ENCODE measurements around the gene PDGFB. TPM values are rescaled to one million over a fixed set of nuclear protein-coding genes. Genes with fewer than 3 reads are reported as not detected.

Gene PDGFB
- polyA plus RNA-seq, 1 donor from 2014 or later: 0.24 TPM

GRCh38 chr22:39179841-39180335, 64.9 kb downstream of the PDGFB start:
- peaks cover 7% of the 10 kb centered on the region for H3K27me3 Mint-ChIP-seq
- peaks cover 0 to 4% (median 0%) of the 10 kb centered on the region in 3 donors for H3K4me1 Mint-ChIP-seq
- no peaks in the 10 kb centered on the region for H3K36me3 Mint-ChIP-seq
- no peak overlapping the region for H3K27ac Mint-ChIP-seq
- H3K4me3 Mint-ChIP-seq: peak overlapping the region in 1 of 4 donors; percentile 60
- peaks cover 0 to 6% (median 6%) of the 10 kb centered on the region in 3 donors for H3K9me3 Mint-ChIP-seq

GRCh38 chr22:39179401-39179827, 65.4 kb downstream of the PDGFB start:
- Mint-ChIP-seq H3K36me3 (no peaks in the 10 kb centered on the region), H3K4me3 (peak overlapping the region in 1 of 4 donors; percentile 60), H3K27ac (peak overlapping the region in 1 of 3 donors; percentile 55), H3K9me3 (peaks cover 0 to 6% (median 6%) of the 10 kb centered on the region in 3 donors), H3K27me3 (peaks cover 7% of the 10 kb centered on the region), H3K4me1 (peaks cover 4 to 9% (median 4%) of the 10 kb centered on the region in 3 donors)

DNA sequence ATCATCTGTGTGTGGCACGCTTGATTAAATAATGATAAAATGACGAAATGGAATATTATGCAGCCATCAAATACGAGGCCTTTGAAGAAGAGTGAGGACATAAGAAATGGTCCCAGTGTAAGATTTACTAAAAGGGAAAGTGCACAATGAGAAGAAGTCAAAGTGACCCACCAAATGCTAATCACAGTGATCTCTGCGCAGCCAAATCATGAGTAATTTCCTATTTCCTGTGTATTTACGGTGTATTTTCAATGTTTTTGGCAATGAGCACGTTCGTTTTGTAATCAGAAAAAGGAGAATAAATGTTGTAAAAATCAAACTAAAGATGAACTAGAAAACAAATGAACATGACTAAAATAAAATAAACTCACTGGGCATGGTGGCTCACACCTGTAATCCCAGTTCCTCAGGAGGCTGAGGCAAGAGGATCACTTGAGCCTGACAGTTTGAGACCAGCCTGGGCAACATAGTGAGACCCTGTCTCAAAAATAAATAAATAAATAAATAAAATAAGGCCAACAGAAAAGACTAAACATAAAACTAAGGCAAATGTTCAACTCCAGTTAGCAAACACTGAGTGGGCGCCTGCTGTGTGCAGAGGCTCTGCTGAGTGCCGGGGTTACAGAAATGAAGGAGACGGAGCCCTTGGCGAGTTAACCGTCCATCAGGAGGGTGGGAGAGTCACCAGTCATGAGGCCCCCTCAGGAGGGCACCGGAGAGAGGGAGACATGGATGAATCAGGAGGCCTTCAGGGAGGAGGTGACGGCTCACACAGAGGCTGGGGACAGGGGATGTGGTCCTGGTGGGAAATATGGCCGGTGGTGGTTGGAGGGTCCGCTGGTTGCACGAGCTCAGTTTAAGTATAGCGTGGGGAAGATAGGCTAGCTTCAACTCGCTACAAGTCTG, 66.3 kb downstream of the PDGFB start:
- Mint-ChIP-seq H3K4me1 (peaks cover 10 to 14% (median 11%) of the 10 kb centered on the region in 3 donors), H3K36me3 (peaks cover 2% of the 10 kb centered on the region), H3K9me3 (peaks cover 0 to 6% (median 6%) of the 10 kb centered on the region in 3 donors), H3K4me3 (no peak overlapping the region), H3K27me3 (peaks cover 5% of the 10 kb centered on the region), H3K27ac (peak overlapping the region in 2 of 3 donors; percentile 22 to 23)

DNA sequence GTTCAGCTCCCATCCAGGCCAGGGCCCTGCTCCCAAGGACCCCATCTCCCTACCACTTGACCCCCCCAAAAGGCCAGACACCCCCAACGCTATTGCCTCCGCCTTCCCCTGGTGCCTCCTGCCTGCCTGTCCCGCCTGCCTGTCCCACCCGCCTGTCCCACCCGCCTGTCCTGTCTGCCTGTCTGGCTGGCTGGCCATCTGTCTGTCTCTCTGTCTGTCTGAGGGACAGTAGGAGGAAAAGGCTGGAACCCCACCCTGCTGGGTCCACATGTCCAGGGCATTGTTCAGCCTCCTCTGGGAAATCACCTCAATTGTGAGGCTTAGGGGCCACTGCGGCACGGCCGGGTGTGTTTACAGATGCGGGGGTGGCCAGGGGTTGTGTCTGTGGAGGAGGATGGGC, 67.0 kb downstream of the PDGFB start:
- Mint-ChIP-seq H3K27ac (peak overlapping the region in 2 of 3 donors; percentile 22 to 23), H3K4me1 (peaks cover 12 to 16% (median 15%) of the 10 kb centered on the region in 3 donors), H3K4me3 (no peak overlapping the region), H3K36me3 (peaks cover 2% of the 10 kb centered on the region), H3K9me3 (peaks cover 0 to 6% (median 6%) of the 10 kb centered on the region in 3 donors), H3K27me3 (peaks cover 5% of the 10 kb centered on the region)

GRCh38 chr22:39177456-39177775, 67.4 kb downstream of the PDGFB start:
- peak overlapping the region in 1 of 4 donors; percentile 13 for H3K4me3 Mint-ChIP-seq
- peak overlapping the region in 1 of 3 donors; percentile 23 for H3K27ac Mint-ChIP-seq
- peaks cover 5% of the 10 kb centered on the region for H3K27me3 Mint-ChIP-seq
- H3K4me1 Mint-ChIP-seq: peaks cover 12 to 16% (median 15%) of the 10 kb centered on the region in 3 donors
- peaks cover 2% of the 10 kb centered on the region for H3K36me3 Mint-ChIP-seq
- H3K9me3 Mint-ChIP-seq: peaks cover 0 to 6% (median 5%) of the 10 kb centered on the region in 3 donors

DNA sequence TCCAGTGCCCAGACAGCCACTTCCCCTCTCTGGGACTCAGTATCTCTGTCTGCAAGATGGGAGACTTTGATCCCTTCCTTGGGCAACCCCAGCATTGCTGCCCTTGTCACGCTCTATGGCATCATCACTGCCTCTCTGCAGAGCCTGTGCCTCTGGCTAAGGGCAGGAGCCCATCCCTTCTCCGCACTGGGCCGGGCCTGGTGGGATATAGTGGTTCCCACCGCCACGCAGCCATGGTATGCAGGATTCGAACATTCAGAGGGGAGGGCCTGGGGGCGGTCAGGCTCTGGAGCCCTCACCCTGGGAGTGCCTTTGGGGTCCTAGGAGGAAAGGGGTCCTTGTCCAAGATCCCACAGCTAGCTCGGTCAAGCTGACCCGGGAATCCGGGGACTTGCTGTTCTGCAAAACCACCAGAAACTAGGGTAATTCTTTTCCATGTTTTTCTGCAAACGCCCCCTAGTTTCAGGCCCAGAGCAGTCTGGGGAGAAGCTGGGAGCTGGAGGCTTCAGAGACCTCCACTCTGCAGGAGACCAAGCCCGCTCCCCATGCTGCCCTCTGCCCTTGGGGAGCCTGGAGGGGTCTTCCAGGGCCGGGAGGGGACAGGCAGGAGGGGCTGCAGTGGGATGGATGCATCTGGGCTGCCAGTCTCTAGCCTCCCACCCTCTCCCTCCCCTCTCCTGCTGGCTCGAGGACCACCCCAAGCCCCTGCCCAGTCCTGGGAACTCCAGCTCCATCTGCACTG, 67.9 kb downstream of the PDGFB start:
- H3K4me3 Mint-ChIP-seq: peak overlapping the region in 1 of 4 donors; percentile 13
- peak overlapping the region in 1 of 3 donors; percentile 67 for H3K27ac Mint-ChIP-seq
- H3K27me3 Mint-ChIP-seq: peaks cover 4% of the 10 kb centered on the region
- H3K36me3 Mint-ChIP-seq: peaks cover 2% of the 10 kb centered on the region
- peaks cover 12 to 16% (median 15%) of the 10 kb centered on the region in 3 donors for H3K4me1 Mint-ChIP-seq
- H3K9me3 Mint-ChIP-seq: peaks cover 0 to 3% (median 3%) of the 10 kb centered on the region in 3 donors

DNA sequence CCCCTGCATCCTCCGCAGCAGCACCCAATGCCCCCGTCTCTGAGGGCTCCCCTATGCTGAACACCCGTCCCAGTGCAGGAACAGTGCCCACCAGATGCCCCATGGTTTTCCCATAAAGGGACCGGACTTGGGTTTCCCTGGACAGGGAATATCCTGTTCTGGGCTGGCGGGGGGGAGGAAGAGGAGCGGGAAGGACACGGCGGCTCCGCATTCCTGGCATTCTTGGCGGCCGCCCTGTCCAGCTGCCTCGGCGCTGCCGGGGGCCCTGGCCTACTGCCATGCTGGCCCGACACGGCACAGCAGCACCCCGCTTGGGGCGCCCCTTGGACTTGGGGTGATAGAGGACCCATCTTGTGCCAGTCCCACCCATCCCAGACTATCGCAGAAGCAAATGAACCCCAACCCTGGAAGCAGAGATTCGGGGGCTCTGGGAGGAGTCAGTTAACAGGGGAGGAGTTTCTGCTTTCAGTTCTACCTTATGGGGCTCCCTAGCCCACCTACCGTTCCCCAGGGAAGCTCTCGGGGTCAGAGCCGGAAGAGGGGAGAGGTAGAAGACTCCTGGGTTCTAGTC, 68.6 kb downstream of the PDGFB start:
- H3K27ac Mint-ChIP-seq: peak overlapping the region in 1 of 3 donors; percentile 67
- H3K4me3 Mint-ChIP-seq: no peak overlapping the region
- H3K4me1 Mint-ChIP-seq: peaks cover 15 to 16% (median 16%) of the 10 kb centered on the region in 3 donors
- H3K27me3 Mint-ChIP-seq: peaks cover 2% of the 10 kb centered on the region
- peaks cover 2% of the 10 kb centered on the region for H3K36me3 Mint-ChIP-seq
- peaks cover 0 to 2% (median 0%) of the 10 kb centered on the region in 3 donors for H3K9me3 Mint-ChIP-seq

DNA sequence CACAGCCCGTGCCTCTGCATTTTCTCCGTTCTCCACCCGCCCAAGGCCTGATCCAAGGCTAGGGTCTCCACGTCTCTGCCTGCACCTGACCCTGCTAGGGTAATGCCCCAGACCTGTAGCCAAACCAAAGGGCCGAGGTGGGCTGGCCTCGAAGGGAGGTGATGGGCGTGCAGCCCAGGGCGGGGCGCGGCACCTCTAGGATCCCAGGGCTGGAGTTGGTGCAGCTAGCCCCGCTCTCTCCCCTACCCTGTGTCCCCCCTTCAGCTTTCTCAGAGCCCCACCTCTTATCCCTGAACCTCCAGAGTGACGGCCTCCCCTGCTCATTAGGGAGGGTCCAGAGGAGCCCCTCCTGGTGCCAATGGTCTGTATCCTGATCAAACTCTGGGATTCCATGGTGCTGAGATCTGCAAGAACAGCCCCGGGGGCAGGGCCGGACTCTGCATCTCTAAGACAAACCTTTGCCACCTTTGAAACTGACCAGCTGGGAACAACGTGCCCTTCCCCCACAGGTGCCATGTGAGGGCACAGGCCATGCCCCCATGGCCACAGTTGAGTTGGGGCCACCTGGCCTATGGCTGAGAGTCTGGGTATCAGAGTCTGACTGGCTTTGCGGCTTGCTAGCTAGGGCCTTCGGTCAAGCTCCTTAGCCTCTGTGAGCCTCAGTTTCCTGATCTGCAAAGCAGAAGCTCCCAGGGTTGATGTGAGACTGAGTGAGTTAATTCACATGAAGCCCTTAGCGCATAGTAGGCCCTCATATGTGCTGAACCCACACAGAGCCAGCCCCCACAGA, 69.2 kb downstream of the PDGFB start:
- Mint-ChIP-seq H3K9me3 (no peaks in the 10 kb centered on the region), H3K4me1 (peaks cover 20 to 22% (median 20%) of the 10 kb centered on the region in 3 donors), H3K27me3 (peaks cover 1% of the 10 kb centered on the region), H3K36me3 (peaks cover 2% of the 10 kb centered on the region), H3K4me3 (peak overlapping the region in 1 of 4 donors; percentile 47), H3K27ac (peak overlapping the region in 1 of 3 donors; percentile 65)

DNA sequence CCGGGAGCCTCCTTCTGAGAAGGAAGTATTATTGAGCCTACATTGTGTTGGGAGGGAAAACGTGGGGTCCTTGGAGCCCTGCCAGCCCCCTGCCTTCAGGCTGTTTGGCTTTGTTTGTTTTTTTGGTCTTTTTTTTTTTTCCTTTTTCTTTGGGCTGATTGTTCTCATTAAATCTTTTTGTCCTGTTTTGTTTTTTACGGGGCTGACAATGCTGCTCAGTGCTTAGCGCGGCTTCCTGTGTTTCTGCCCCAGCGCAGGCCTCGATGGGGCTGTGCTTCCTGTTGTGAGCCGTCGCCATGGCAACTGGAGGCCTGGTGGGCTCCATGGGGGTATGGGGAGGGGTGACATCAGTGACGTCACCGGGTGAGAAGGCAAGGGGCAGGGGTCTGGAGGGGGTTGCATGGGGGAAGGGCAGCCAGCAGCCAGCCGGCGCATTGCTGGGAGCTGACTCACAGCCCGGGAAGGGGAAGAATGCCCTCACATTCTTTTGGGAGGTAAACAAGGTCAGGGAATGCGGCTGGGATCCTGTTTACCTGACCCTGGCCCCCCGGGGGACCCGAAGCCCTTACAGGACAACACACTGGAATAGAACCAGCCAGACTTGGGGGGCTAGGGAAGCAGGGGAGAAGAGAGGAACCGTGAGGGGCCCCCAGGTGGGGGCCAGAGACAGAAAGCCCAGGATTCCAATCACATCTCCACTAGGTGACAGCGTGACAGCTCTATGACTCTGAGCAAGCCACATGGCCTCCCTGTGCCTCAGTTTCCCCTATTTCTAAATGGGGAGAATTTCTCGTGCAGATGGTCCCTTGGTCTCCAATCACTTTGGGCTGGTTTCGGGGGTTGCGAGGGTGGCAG, 70.1 kb downstream of the PDGFB start:
- H3K36me3 Mint-ChIP-seq: peaks cover 2% of the 10 kb centered on the region
- H3K4me1 Mint-ChIP-seq: peaks cover 20 to 22% (median 20%) of the 10 kb centered on the region in 3 donors
- H3K4me3 Mint-ChIP-seq: peak overlapping the region; percentile 26 to 82 (median 68)
- H3K27ac Mint-ChIP-seq: peak overlapping the region; percentile 68 to 96 (median 94)
- H3K9me3 Mint-ChIP-seq: no peaks in the 10 kb centered on the region
- peaks cover 1% of the 10 kb centered on the region for H3K27me3 Mint-ChIP-seq

DNA sequence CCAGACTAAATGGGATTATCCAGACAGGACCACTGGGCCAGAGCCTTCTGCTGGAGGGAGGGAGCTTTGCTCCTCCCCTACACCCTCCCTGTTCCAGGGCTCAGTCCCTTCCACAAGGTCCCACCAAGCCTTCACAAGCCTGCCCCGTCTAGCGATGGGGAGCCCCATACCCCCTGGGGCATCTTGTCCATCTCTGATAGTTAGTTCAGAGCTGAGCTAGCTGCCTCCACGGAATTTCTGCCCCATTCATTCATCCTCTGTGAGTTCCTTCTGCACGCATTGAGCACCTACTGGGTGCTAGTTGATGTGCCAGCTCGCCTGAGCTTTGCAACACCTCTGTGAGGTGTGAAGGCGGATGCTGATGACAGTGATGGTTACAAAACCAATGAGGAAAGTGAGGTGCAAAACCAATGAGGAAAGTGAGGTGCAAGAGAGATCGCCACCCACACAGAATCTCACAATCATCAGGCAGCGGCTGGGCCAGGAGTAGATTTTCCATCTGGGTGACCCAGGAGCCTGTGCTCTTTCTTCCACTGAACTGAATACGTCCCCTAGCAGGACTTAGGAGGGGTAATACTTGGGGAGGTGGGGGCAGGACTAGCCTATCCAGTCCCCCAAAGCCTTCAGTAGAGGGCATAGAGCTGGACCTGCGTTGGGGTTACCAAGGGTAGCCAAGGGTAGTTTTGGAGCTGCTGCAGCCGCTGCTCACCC, 70.8 kb downstream of the PDGFB start:
- H3K27me3 Mint-ChIP-seq: peaks cover 2% of the 10 kb centered on the region
- peaks cover 2% of the 10 kb centered on the region for H3K36me3 Mint-ChIP-seq
- peak overlapping the region; percentile 13 to 82 (median 50) for H3K4me3 Mint-ChIP-seq
- H3K4me1 Mint-ChIP-seq: peaks cover 18 to 22% (median 20%) of the 10 kb centered on the region in 3 donors
- peak overlapping the region; percentile 68 to 96 (median 94) for H3K27ac Mint-ChIP-seq
- H3K9me3 Mint-ChIP-seq: no peaks in the 10 kb centered on the region

Measured in IgD-negative memory B cell (primary cell).